ENCODE measurements around the gene LPA. TPM values are rescaled to one million over a fixed set of nuclear protein-coding genes. Genes with fewer than 3 reads are reported as not detected.
A peak's percentile ranks its signal among the peaks of the same experiment; 100 is the strongest.

The LPA gene
- total RNA-seq, 1 experiment from 2014 or later, result not detected

- Histone ChIP-seq H3K36me3 (ENCODE audit: low read depth, low read length) (no peaks in the 10 kb centered on the region), H3K4me3 (ENCODE audit: low read length) (peak overlapping the region; percentile 79), H3K9ac (ENCODE audit: low read length) (peak overlapping the region; percentile 80), H2AFZ (ENCODE audit: low read length) (peak overlapping the region; percentile 95), H3K9me3 (ENCODE audit: low read length) (no peaks in the 10 kb centered on the region), H3K4me1 (ENCODE audit: insufficient read depth, low read length) (peaks cover 10% of the 10 kb centered on the region; the same call in 1 of the 2 replicates), H3F3A (ENCODE audit: low read length, unreplicated experiment) (no peaks in the 10 kb centered on the region), H3K4me2 (ENCODE audit: low read length) (peak overlapping the region; percentile 94), H4K20me1 (ENCODE audit: low read length) (no peaks in the 10 kb centered on the region), H3K79me2 (ENCODE audit: low read length) (no peaks in the 10 kb centered on the region), H3K9me2 (replicated peaks; ENCODE audit: low read length) (no peaks in the 10 kb centered on the region), H3K27me3 (ENCODE audit: low read length) (no peaks in the 10 kb centered on the region), H3K27ac (ENCODE audit: low read length) (0 out of 2 replicates have a peak overlapping the region, but pooled peaks have one; percentile 41)
- TSS peak; percentile 61 for BruUV-seq (replicated peaks)
- DNase-seq (peak; percentile 74), ATAC-seq (peak; percentile 87)
- intact Hi-C loops (cut with micrococcal nuclease), result loop anchor here (1.0 to 10.0 kb wide), 4 partner anchors 15 to 853 kb away; no protein-coding TSS in a partner anchor
- ChIA-PET POLR2A (ENCODE audit: unreplicated experiment) (interaction anchor here (0.6 kb wide), 2 partner anchors 616 to 732 kb away, joined by 4 to 5 read pairs; no protein-coding TSS in a partner anchor), CTCF (interaction anchor here (0.7 to 1.0 kb wide), 3 partner anchors 14 to 752 kb away, joined by 3 to 6 read pairs (median 5); no protein-coding TSS in a partner anchor)
- TF ChIP-seq EZH2 (IDR thresholded peaks at IDR 0.05; ENCODE audit: low read length, unreplicated experiment), result no peak
- no peak for TF ChIP-seq EZH2phosphoT487 (IDR thresholded peaks at IDR 0.05; ENCODE audit: borderline replicate concordance, low read length)
- peak; percentile 82 for TF ChIP-seq CTCF (conservative IDR thresholded peaks at IDR 0.05; ENCODE audit: low read depth, low read length)
Observed at GRCh38 chr6:160519603-160520042, 144.5 kb downstream of the LPA start.

- peak overlapping the region; percentile 94 for H3K4me2 ChIP-seq (ENCODE audit: low read length)
- no peak for ATAC-seq
- no peaks in the 10 kb centered on the region for H3K79me2 ChIP-seq (ENCODE audit: low read length)
- no peaks in the 10 kb centered on the region for H3K27me3 ChIP-seq (ENCODE audit: low read length)
- H4K20me1 ChIP-seq (ENCODE audit: low read length), result no peaks in the 10 kb centered on the region
- H3F3A ChIP-seq (ENCODE audit: low read length, unreplicated experiment), result no peaks in the 10 kb centered on the region
- no peak overlapping the region; the same call in 1 of the 2 replicates for H2AFZ ChIP-seq (ENCODE audit: low read length)
- ChIA-PET CTCF (interaction anchor here (0.9 to 1.0 kb wide), 2 partner anchors 15 to 298 kb away, joined by 5 to 6 read pairs; no protein-coding TSS in a partner anchor), POLR2A (ENCODE audit: unreplicated experiment) (no interaction called here)
- H3K4me3 ChIP-seq (ENCODE audit: low read length), result peak overlapping the region; percentile 79
- no peak for TF ChIP-seq EZH2 (IDR thresholded peaks at IDR 0.05; ENCODE audit: low read length, unreplicated experiment)
- no peak for TF ChIP-seq EZH2phosphoT487 (IDR thresholded peaks at IDR 0.05; ENCODE audit: borderline replicate concordance, low read length)
- TF ChIP-seq CTCF (conservative IDR thresholded peaks at IDR 0.05; ENCODE audit: low read depth, low read length), result no peak
- no peaks in the 10 kb centered on the region for H3K9me2 ChIP-seq (replicated peaks; ENCODE audit: low read length)
- no peaks in the 10 kb centered on the region for H3K9me3 ChIP-seq (ENCODE audit: low read length)
- no peak overlapping the region for H3K27ac ChIP-seq (ENCODE audit: low read length)
- DNase-seq, result no peak
- peaks cover 10% of the 10 kb centered on the region; the same call in 1 of the 2 replicates for H3K4me1 ChIP-seq (ENCODE audit: insufficient read depth, low read length)
- H3K9ac ChIP-seq (ENCODE audit: low read length), result peak overlapping the region; percentile 80; the same call in 1 of the 2 replicates
- no TSS peak for BruUV-seq (replicated peaks)
- intact Hi-C loops (cut with micrococcal nuclease), result loop anchor here (1.0 to 10.0 kb wide), 2 partner anchors 54 to 149 kb away; no protein-coding TSS in a partner anchor
- no peaks in the 10 kb centered on the region for H3K36me3 ChIP-seq (ENCODE audit: low read depth, low read length)
Observed at GRCh38 chr6:160519133-160519532, 144.9 kb downstream of the LPA start.

GRCh38 chr6:160513836-160514235 is 150.2 kb downstream of the LPA start:
- H3K36me3 ChIP-seq (ENCODE audit: low read depth, low read length), result no peaks in the 10 kb centered on the region

More at GRCh38 chr6:160513836-160514235, 150.2 kb downstream of the LPA start:
- Histone ChIP-seq H3K4me2 (ENCODE audit: low read length) (no peak overlapping the region), H3K9me3 (ENCODE audit: low read length) (no peaks in the 10 kb centered on the region), H3K4me1 (ENCODE audit: insufficient read depth, low read length) (peaks cover 11% of the 10 kb centered on the region), H3F3A (ENCODE audit: low read length, unreplicated experiment) (no peaks in the 10 kb centered on the region), H3K9me2 (replicated peaks; ENCODE audit: low read length) (no peaks in the 10 kb centered on the region), H3K79me2 (ENCODE audit: low read length) (no peaks in the 10 kb centered on the region), H3K9ac (ENCODE audit: low read length) (no peak overlapping the region), H3K4me3 (ENCODE audit: low read length) (no peak overlapping the region), H4K20me1 (ENCODE audit: low read length) (no peaks in the 10 kb centered on the region), H3K27ac (ENCODE audit: low read length) (no peak overlapping the region), H2AFZ (ENCODE audit: low read length) (no peak overlapping the region), H3K27me3 (ENCODE audit: low read length) (no peaks in the 10 kb centered on the region)
- peak; percentile 39 for DNase-seq
- no peak for ATAC-seq
- intact Hi-C loops (cut with micrococcal nuclease), result loop anchor here (10.0 kb wide), 1 partner anchor 49 kb away; no protein-coding TSS in a partner anchor
- TF ChIP-seq EZH2phosphoT487 (IDR thresholded peaks at IDR 0.05; ENCODE audit: borderline replicate concordance, low read length) (no peak), CTCF (conservative IDR thresholded peaks at IDR 0.05; ENCODE audit: low read depth, low read length) (no peak), EZH2 (IDR thresholded peaks at IDR 0.05; ENCODE audit: low read length, unreplicated experiment) (no peak)
- no TSS peak for BruUV-seq (replicated peaks)
- ChIA-PET POLR2A (ENCODE audit: unreplicated experiment) (no interaction called here), CTCF (no interaction called here)

All from PC-3 (cell line).